Embryonic facial prominence (tissue), 1 donor: ENCODE data around the gene KDELR1.

ENCODE experiments used
- DNase-seq: peaks from one replicate; pipeline ENCODE4 v3.0.0-alpha.2; 2016; ENCODE audit errors: extremely low spot score

Gene KDELR1

GRCh38 chr19:48371367-48371766, 20.0 kb downstream of the KDELR1 start:
- no peak for DNase-seq

GRCh38 chr19:48370955-48371354, 20.4 kb downstream of the KDELR1 start:
- DNase-seq: no peak

GRCh38 chr19:48368936-48369335, 22.4 kb downstream of the KDELR1 start:
- DNase-seq: no peak

GRCh38 chr19:48367855-48368254, 23.5 kb downstream of the KDELR1 start:
- no peak for DNase-seq

- DNase-seq: no peak
Measured at GRCh38 chr19:48365602-48366001, 25.7 kb downstream of the KDELR1 start.

GRCh38 chr19:48364598-48365348, 26.6 kb downstream of the KDELR1 start:
- no peak for DNase-seq

- DNase-seq: peak; percentile 99
Measured at GRCh38 chr19:48363810-48364597, 27.3 kb downstream of the KDELR1 start, which contains the start of the genes SYNGR4 and TMEM143. TSS of gene SYNGR4 (plus strand) at chr19:48364367. CDS start at chr19:48365843, 1,476 bp downstream. TSS of gene TMEM143 (minus strand) at chr19:48363940. CDS start at chr19:48363920, 20 bp downstream.

GRCh38 chr19:48363500-48363809, 27.9 kb downstream of the KDELR1 start:
- DNase-seq: no peak

- DNase-seq: peak; percentile 95
Measured at GRCh38 chr19:48362716-48363499, 28.4 kb downstream of the KDELR1 start.

GRCh38 chr19:48361912-48362311, 29.4 kb downstream of the KDELR1 start:
- DNase-seq: no peak

- no peak for DNase-seq
Measured at GRCh38 chr19:48359123-48359522, 32.2 kb downstream of the KDELR1 start.

GRCh38 chr19:48355365-48355954, 35.9 kb downstream of the KDELR1 start:
- DNase-seq: no peak

- DNase-seq: no peak
Measured at GRCh38 chr19:48354332-48354992, 36.9 kb downstream of the KDELR1 start.

GRCh38 chr19:48353677-48354076, 37.7 kb downstream of the KDELR1 start:
- no peak for DNase-seq

GRCh38 chr19:48351341-48351752, 40.0 kb downstream of the KDELR1 start:
- no peak for DNase-seq

GRCh38 chr19:48350856-48351255, 40.5 kb downstream of the KDELR1 start:
- DNase-seq: no peak

- no peak for DNase-seq
Measured at GRCh38 chr19:48348737-48349136, 42.6 kb downstream of the KDELR1 start.

- DNase-seq: no peak
Measured at GRCh38 chr19:48348045-48348444, 43.3 kb downstream of the KDELR1 start.

GRCh38 chr19:48346191-48346590, 45.2 kb downstream of the KDELR1 start:
- no peak for DNase-seq

GRCh38 chr19:48344892-48345291, 46.5 kb downstream of the KDELR1 start:
- DNase-seq: no peak

- no peak for DNase-seq
Measured at GRCh38 chr19:48342841-48343540, 48.4 kb downstream of the KDELR1 start.
